ENCODE data around the gene SMARCB1.

Gene SMARCB1

DNA sequence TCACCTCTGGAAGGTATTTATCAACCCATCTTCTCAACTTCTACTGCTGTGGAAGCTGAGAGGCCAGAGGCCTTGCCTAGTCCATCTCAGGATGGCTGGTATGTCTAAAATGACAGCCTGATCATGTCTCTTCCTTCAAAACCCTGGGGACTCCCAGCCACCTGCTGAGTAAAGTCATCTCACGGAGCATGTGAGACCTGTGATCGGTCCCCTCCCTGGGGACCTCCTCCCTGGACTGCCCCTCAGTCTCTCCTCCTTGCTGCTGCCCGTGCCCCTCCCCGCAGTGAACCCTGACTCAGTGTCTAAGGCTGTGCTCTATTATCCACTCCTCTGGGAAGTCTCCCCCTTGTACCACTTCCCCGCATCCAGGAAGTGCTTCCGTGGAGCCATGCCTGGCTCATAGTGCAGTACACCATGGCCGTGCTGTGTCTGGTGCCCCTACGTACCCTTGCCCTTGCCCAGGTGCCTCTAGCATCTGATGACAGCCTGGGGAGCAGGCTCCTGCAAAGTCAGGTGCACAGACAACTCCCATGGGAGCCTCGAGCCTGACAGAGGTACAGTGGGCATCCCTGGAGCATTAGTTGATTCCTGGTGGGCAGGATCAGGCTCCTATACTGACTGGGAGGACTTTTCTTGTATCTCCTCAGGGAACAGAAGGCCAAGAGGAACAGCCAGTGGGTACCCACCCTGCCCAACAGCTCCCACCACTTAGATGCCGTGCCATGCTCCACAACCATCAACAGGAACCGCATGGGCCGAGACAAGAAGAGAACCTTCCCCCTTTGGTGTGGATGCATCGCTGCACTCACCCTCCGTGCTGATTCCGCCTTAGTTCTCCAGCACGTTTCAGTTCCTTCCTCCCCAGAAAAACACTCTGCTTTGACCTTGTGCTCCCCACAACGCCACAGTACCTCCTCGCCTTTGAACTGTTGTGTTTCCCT, 13.8 kb downstream of the SMARCB1 start:
- in situ Hi-C loops (cut with HindIII; ENCODE audit: low sequenced_read_pairs), result no loop called here
- TF ChIP-seq, protein P1, sequence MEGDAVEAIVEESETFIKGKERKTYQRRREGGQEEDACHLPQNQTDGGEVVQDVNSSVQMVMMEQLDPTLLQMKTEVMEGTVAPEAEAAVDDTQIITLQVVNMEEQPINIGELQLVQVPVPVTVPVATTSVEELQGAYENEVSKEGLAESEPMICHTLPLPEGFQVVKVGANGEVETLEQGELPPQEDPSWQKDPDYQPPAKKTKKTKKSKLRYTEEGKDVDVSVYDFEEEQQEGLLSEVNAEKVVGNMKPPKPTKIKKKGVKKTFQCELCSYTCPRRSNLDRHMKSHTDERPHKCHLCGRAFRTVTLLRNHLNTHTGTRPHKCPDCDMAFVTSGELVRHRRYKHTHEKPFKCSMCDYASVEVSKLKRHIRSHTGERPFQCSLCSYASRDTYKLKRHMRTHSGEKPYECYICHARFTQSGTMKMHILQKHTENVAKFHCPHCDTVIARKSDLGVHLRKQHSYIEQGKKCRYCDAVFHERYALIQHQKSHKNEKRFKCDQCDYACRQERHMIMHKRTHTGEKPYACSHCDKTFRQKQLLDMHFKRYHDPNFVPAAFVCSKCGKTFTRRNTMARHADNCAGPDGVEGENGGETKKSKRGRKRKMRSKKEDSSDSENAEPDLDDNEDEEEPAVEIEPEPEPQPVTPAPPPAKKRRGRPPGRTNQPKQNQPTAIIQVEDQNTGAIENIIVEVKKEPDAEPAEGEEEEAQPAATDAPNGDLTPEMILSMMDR (IDR thresholded peaks at IDR 0.05; ENCODE audit: low read depth, low read length, missing control alignments), result no peak
- H3K4me3 ChIP-seq (ENCODE audit: low read depth, low read length), result no peak overlapping the region
- DNase-seq (ENCODE audit: low read depth), result no peak

DNA sequence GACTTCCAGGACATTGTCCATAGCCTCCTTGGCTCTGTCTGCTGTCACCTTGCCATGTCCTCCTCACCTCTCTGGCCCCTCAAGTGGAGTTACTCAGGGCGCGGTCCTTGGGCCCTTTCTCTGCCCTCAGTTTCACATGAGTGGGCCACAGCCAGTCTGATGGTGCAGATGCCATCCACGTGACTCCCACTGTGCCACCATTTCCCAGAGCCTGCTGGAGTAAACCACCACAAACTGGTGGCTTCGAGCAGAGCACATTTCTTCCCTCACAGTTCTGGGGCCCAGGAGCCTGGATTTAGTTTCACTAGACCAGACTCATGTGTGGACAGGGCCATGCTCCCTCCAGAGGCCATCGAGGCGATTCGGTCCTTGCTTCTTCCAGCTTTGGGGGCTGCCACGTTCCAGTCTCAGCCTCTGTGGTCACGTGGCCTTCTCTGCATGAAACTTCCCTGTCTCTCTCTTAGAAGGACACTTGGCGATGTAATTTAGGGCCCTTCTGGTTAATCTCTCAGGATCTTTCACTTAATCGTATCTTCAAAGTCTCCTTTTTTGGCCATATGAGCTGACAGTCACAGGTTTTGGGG, 14.6 kb downstream of the SMARCB1 start:
- TF ChIP-seq, protein P1 (IDR thresholded peaks at IDR 0.05; ENCODE audit: low read depth, low read length, missing control alignments), result no peak
- in situ Hi-C loops (cut with HindIII; ENCODE audit: low sequenced_read_pairs), result no loop called here
- no peak overlapping the region for H3K4me3 ChIP-seq (ENCODE audit: low read depth, low read length)
- no peak for DNase-seq (ENCODE audit: low read depth)

DNA sequence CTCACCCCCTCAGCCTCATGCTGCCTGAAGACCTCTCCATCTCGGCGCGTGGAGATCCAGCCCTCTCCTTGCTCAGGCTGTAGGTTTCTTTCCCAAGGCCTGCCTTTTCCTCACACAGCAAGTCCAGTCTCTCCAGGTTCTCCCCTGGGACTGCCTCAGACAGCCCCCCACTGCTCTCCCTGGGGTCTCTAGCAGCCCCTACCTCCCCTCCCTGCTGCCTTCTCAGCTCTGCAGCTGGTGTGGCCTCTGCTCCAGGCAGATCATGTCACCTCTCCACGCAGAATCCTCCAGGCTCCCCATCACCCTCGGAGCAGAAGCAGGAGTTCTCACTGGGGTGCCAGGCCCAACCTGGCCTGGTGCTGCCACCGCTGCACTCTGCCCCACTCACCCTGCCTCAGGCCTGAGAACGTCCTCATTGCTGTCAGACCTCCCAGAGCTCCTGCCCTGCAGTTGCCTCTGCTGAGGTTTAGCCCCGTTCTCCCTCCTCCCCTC, 15.2 kb downstream of the SMARCB1 start:
- no peak overlapping the region for H3K4me3 ChIP-seq (ENCODE audit: low read depth, low read length)
- in situ Hi-C loops (cut with HindIII; ENCODE audit: low sequenced_read_pairs), result no loop called here
- TF ChIP-seq, protein P1 (IDR thresholded peaks at IDR 0.05; ENCODE audit: low read depth, low read length, missing control alignments), result no peak
- no peak for DNase-seq (ENCODE audit: low read depth)

DNA sequence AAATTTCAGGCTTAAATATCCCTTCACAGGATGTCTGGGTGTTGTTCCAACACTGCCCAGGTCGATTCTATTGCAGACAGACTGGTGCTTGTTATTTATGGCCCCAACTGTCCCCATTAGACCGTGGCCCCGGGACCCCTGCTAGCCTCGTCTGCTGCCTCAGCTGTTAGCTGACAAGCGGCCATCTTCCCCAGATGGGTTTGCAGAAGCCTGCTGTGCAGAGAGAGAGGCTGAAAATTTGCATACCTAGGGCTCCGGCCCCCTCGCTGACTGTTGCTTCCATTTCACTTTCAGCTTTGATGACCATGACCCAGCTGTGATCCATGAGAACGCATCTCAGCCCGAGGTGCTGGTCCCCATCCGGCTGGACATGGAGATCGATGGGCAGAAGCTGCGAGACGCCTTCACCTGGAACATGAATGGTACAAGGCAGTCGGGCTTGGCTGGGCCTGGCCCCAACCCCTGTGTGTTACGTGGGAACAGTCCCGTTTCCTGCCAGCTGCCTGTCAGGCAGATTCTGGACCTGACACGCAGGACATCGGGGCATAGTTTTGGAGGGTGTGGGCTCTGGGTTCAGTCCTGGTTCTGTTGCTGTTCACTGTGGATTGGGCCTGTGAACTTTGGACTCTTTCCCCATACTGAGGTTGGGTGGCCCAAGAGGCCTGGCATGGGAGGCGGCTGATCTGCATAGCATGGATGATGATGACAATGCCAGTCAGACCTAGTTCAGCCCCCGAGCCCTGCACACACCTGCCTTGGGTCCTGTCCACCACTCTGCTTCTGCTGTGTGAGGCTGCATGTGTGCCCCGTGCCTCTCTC, 16.4 kb downstream of the SMARCB1 start:
- TF ChIP-seq, protein P1 (IDR thresholded peaks at IDR 0.05; ENCODE audit: low read depth, low read length, missing control alignments), result no peak
- H3K4me3 ChIP-seq (ENCODE audit: low read depth, low read length), result no peak overlapping the region
- in situ Hi-C loops (cut with HindIII; ENCODE audit: low sequenced_read_pairs), result no loop called here
- no peak for DNase-seq (ENCODE audit: low read depth)

DNA sequence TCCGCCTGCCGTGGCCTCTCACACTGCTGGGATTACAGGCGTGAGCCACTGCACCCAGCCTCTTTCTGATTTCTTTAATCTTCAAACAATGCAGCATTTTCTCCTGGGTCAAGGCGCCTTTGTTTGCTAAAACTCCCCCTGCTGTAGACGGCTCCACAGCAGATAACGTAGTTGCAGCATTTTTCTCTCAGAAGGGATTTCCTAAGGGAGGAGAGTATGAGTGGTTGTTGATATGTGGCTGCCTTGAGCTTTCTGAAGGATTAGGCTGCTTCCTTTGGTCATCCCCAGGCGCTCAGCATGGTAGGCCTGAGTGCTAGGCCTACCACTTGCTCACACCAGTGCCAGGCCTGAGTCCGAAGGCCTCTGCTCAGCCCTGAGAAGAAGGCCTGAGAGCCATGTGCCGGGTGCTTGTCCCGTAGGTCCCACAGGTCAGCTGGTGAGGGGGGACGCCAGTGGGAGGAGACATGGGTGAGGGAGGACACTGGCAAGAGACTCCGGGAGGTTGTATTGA, 18.1 kb downstream of the SMARCB1 start:
- in situ Hi-C loops (cut with HindIII; ENCODE audit: low sequenced_read_pairs), result no loop called here
- H3K4me3 ChIP-seq (ENCODE audit: low read depth, low read length), result no peak overlapping the region
- DNase-seq (ENCODE audit: low read depth), result no peak
- TF ChIP-seq, protein P1 (IDR thresholded peaks at IDR 0.05; ENCODE audit: low read depth, low read length, missing control alignments), result no peak

DNA sequence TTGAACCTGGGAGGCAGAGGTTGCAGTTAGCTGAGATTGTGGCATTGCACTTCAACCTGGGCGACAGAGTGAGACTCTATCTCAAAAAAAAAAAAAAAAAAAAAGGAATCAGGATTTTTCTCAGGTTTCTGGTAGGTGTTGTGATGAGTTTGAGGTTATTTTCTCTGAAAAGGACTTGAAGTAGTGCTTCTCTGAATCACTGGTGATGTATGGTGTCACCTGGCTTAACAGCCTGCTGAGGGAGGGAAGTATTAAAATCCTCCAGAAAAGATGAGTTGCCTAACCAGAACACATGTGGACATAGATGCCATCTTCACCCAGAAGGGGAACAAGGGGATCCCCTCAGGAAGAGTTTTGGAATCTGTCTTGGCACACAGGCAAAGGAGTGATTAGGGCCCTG, 20.1 kb downstream of the SMARCB1 start:
- in situ Hi-C loops (cut with HindIII; ENCODE audit: low sequenced_read_pairs), result no loop called here
- no peak overlapping the region for H3K4me3 ChIP-seq (ENCODE audit: low read depth, low read length)
- TF ChIP-seq, protein P1 (IDR thresholded peaks at IDR 0.05; ENCODE audit: low read depth, low read length, missing control alignments), result no peak
- no peak for DNase-seq (ENCODE audit: low read depth)
